D721Med (cell line): ENCODE results near the gene TMTC1.

Experiments
- DNase-seq: peaks from one replicate; pipeline ENCODE4 v3.0.0; 2011; ENCODE audit warnings: low spot score; ENCODE audit not compliant: insufficient read length
- FAIRE-seq: peaks from 2 replicates; lab custom pipeline; 2011; peaks lifted over from hg19 to GRCh38; lab: Jason Lieb, UNC
- TF ChIP-seq, protein P1 (sequence below): IDR thresholded peaks from 2 replicates; pipeline ENCODE4 v1.5.1; 2012; ENCODE audit warnings: mild to moderate bottlenecking, control low read depth; ENCODE audit not compliant: insufficient read depth; ENCODE audit errors: missing control alignments

Gene TMTC1

DNA sequence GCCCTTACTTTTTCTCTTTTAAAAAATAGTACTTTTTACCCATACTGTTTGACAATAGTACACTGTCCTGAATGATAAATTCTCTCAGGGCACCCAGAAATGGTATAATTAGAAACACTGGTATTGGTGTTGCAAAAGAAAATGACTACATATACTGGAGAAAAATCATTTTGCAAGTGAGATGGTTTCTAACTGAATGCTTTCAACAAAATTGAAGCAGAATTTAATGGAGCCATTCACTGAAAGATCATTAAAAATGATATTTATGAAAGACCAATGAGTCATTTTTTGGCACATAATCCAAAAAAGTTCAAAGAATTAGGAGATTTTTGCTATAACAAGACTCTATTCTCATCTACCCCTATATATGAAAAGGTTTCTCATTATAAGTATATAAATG, 68.8 kb downstream of the TMTC1 start:
- TF ChIP-seq, protein P1, sequence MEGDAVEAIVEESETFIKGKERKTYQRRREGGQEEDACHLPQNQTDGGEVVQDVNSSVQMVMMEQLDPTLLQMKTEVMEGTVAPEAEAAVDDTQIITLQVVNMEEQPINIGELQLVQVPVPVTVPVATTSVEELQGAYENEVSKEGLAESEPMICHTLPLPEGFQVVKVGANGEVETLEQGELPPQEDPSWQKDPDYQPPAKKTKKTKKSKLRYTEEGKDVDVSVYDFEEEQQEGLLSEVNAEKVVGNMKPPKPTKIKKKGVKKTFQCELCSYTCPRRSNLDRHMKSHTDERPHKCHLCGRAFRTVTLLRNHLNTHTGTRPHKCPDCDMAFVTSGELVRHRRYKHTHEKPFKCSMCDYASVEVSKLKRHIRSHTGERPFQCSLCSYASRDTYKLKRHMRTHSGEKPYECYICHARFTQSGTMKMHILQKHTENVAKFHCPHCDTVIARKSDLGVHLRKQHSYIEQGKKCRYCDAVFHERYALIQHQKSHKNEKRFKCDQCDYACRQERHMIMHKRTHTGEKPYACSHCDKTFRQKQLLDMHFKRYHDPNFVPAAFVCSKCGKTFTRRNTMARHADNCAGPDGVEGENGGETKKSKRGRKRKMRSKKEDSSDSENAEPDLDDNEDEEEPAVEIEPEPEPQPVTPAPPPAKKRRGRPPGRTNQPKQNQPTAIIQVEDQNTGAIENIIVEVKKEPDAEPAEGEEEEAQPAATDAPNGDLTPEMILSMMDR = no peak
- DNase-seq (no peak), FAIRE-seq (no peak)

DNA sequence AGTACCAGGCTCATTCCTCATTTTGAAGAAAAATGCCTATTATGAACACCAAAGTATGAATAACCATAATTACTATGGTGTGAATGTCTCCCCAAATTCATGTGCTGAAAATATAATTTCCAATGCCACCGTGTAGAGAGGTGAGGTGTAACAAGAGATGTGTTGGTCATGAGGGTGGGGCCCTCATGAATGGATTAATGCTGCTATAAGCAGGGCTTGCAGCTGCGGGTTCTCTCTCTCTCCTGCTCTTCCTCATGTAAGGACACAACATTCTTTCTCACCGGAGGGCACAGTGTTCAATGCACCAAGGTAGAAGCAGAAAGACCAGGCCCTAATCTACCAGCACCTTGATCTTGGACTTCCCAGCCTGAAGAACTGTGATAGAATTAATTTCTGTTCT, 70.0 kb downstream of the TMTC1 start:
- FAIRE-seq (no peak), DNase-seq (no peak)
- TF ChIP-seq, protein P1 = no peak

DNA sequence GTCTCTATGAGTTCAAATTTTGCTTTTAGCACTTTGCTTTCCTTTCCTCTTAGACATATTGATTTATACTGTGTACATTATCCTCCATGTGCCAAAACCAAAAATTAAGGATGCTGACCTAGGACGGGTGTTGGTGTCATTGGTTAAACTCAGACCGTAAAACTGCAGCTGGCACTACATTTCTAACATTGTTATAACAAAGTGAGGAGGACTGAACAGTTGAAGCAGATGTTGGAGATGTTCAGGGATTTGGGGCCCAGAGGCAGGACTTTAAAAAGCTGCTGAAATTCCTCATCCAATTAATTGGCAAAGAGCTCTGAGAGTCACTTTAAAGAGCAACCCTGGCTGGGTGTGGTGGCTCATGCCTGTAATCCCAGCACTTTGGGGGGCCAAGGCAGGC, 72.4 kb downstream of the TMTC1 start:
- TF ChIP-seq, protein P1 = no peak
- no peak for FAIRE-seq
- no peak for DNase-seq

DNA sequence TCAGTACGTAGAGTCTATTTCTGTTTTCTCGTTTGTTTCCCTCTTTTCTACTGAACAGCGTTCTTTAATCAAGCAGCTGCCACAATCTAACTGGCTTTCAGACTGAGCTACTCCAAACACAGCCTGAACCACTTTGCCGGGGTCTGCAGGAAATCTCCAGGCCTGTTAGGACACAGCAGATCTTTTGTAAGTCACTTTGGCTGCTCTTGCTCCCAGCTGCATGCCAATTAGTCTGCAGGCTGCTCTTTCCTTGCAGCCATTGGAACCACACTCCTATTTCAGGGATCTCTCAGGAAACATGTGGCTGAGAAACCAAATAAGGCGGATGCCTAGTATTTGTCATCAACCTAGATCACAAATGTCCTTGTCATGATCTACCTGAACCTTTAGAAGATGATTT, 73.6 kb downstream of the TMTC1 start:
- TF ChIP-seq, protein P1 = no peak
- FAIRE-seq (no peak), DNase-seq (no peak)

DNA sequence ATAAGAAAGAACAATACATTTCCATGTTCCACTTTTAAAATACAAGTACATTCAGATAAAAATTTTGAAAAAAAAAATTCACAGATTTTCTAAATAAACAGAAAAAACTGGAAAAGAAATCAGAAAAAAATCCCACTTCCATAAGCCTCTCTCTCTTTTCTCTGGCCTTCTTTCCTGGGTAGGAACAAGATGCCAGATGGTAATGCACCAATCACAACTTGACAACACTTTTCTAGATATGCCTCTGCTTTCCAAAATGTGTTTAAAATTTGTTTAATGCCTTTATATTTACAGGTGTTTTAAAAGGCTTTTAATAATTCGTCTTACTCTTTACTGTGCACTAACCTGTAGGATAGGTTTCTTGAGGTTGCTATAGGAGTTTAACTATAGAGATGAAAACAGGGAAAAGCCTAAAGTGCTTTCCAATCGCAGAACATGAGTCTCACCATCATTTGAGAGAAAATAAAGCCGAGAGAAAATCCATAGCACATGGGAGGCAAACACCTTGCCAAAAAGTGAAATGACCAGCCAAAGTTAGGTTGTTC, 74.2 kb downstream of the TMTC1 start:
- DNase-seq (no peak), FAIRE-seq (no peak)
- TF ChIP-seq, protein P1 = no peak

DNA sequence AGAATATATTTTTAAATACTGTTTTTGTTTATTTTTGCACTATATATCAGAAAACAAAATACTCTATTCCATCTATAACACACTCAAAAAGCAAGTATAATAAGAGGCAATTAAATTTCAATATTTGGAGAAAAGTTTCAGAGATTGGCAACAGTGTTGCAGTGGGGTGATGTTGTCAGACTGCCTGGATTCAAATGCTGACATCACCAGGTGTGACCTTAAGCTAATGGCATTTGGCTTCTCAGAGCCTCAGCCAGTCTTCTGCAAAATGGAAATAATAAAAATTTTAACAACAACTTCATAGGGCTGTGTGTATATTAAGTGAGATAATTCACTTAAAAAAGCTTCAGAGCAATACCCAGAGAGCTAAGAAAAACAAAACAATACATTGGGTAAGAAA, 74.7 kb downstream of the TMTC1 start:
- no peak for FAIRE-seq
- no peak for DNase-seq
- TF ChIP-seq, protein P1 = no peak

DNA sequence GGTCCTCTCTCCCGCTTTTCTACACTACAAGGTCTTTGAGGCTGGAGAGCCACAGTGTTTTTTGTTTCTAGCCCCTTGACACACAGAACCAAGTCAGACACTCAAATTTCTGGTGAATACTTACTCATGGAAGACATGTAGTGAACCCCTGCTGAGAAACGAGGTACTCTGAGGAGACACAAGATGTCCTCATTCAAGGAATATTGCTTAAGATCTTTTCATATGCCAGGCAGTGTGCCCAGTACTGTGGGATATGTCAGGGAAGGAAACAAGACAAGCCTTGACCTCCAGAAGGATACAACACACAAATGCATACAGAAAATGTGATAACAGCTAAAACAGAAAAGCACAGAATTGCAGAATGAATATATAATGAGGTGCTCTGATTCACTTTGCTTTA, 75.9 kb downstream of the TMTC1 start:
- no peak for DNase-seq
- TF ChIP-seq, protein P1 = no peak
- FAIRE-seq = no peak
